ENCODE measurements around the gene GNAS.

GNAS gene

GRCh38 chr20:58883241-58883691 is 30.8 kb downstream of the GNAS start:
- DNase-seq, result no peak

GRCh38 chr20:58884966-58885365 is 32.5 kb downstream of the GNAS start:
- DNase-seq, result no peak

GRCh38 chr20:58886546-58886945 is 34.0 kb downstream of the GNAS start:
- DNase-seq, result no peak

GRCh38 chr20:58888103-58888502 is 35.6 kb downstream of the GNAS start:
- no peak for DNase-seq

- peak; percentile 54 to 74 (median 68) for DNase-seq
Measured at GRCh38 chr20:58888521-58889333, 36.2 kb downstream of the GNAS start.

- DNase-seq, result no peak
Measured at GRCh38 chr20:58889334-58889760, 36.8 kb downstream of the GNAS start.

- peak in 1 of 4 experiments; percentile 34 for DNase-seq
Measured at GRCh38 chr20:58889798-58890517, 37.4 kb downstream of the GNAS start.

- peak; percentile 40 to 64 (median 54) for DNase-seq
Measured at GRCh38 chr20:58890518-58891085, 38.1 kb downstream of the GNAS start.

GRCh38 chr20:58891086-58891717 is 38.7 kb downstream of the GNAS start:
- DNase-seq, result peak; percentile 40 to 66 (median 55)

GRCh38 chr20:58891718-58892140 is 39.2 kb downstream of the GNAS start:
- DNase-seq, result peak in 1 of 4 experiments; percentile 50

- peak; percentile 34 to 57 (median 50) for DNase-seq
Measured at GRCh38 chr20:58892141-58892931, 39.8 kb downstream of the GNAS start.

GRCh38 chr20:58892932-58893224 is 40.4 kb downstream of the GNAS start:
- no peak for DNase-seq

- DNase-seq, result peak in 1 of 4 experiments; percentile 11
Measured at GRCh38 chr20:58893355-58894120, 41.0 kb downstream of the GNAS start.

- DNase-seq, result no peak
Measured at GRCh38 chr20:58894652-58895447, 42.3 kb downstream of the GNAS start.

- DNase-seq, result no peak
Measured at GRCh38 chr20:58895448-58896180, 43.1 kb downstream of the GNAS start.

GRCh38 chr20:58896820-58897219 is 44.3 kb downstream of the GNAS start:
- DNase-seq, result no peak

GRCh38 chr20:58897488-58897887 is 45.0 kb downstream of the GNAS start:
- no peak for DNase-seq

GRCh38 chr20:58898629-58899408 is 46.3 kb downstream of the GNAS start:
- no peak for DNase-seq

GRCh38 chr20:58899512-58899911 is 47.0 kb downstream of the GNAS start:
- DNase-seq, result no peak

All from activated CD4-positive, CD25-positive, alpha-beta regulatory T cell (primary cell).